ENCODE data around the gene ARHGAP28.

- no peak for TF ChIP-seq CTCF (IDR thresholded peaks at IDR 0.05)
- TF ChIP-seq POLR2A (IDR thresholded peaks at IDR 0.05) = no peak
Observed at GRCh38 chr18:6877288-6877687, 147.8 kb downstream of the ARHGAP28 start.
